ENCODE results near the gene GMNN. TPM values are rescaled to one million over a fixed set of nuclear protein-coding genes. Genes with fewer than 3 reads are reported as not detected.
"Not testable (repeated sequence)": the region's sequence is repeated elsewhere in the genome, so short reads cannot be mapped to it uniquely, and the experiment has no call there.

The GMNN gene
- total RNA-seq, 4 donors from 2014 or later = 5.5 to 20.7 (median 13.9) TPM

DNA sequence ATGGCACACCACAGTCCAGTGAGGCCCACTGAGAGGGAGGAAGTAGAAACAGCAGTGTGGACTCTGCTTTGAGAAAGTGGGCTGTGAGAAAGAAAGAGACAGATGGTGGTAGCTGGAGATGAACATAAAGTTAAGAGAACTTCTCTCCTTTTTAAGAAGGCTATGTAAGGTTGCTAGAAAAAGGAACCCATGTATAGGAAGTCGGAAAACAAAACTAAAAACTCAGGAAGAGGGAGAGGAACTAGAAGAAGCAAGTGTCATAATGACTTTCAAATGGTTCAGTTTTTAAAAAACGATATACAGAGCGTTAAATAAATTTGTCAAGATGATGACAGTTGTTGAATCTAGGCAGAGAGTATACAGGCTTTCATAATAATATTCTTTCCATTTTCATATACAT, 25.4 kb upstream of the GMNN start:
- WGBS, 2 donors = 75 to 80% methylated on average over 3 of the region's 3 CpGs
- H3K4me3 ChIP-seq = no peak overlapping the region
- no peaks in the 10 kb centered on the region for H3K27me3 ChIP-seq
- peak overlapping the region in 1 of 4 donors; percentile 57 for H3K27ac ChIP-seq
- no peaks in the 10 kb centered on the region for H3K4me1 ChIP-seq
- H3K36me3 ChIP-seq = no peaks in the 10 kb centered on the region
- TF ChIP-seq POLR2A (IDR thresholded peaks at IDR 0.05) = no peak
- no peak for TF ChIP-seq EP300 (IDR thresholded peaks at IDR 0.05)
- TF ChIP-seq, protein P1, sequence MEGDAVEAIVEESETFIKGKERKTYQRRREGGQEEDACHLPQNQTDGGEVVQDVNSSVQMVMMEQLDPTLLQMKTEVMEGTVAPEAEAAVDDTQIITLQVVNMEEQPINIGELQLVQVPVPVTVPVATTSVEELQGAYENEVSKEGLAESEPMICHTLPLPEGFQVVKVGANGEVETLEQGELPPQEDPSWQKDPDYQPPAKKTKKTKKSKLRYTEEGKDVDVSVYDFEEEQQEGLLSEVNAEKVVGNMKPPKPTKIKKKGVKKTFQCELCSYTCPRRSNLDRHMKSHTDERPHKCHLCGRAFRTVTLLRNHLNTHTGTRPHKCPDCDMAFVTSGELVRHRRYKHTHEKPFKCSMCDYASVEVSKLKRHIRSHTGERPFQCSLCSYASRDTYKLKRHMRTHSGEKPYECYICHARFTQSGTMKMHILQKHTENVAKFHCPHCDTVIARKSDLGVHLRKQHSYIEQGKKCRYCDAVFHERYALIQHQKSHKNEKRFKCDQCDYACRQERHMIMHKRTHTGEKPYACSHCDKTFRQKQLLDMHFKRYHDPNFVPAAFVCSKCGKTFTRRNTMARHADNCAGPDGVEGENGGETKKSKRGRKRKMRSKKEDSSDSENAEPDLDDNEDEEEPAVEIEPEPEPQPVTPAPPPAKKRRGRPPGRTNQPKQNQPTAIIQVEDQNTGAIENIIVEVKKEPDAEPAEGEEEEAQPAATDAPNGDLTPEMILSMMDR (IDR thresholded peaks at IDR 0.05) = no peak
- H3K9me3 ChIP-seq = no peaks in the 10 kb centered on the region
- DNase-seq (ENCODE audit: low spot score in 2 of 2) = no peak

DNA sequence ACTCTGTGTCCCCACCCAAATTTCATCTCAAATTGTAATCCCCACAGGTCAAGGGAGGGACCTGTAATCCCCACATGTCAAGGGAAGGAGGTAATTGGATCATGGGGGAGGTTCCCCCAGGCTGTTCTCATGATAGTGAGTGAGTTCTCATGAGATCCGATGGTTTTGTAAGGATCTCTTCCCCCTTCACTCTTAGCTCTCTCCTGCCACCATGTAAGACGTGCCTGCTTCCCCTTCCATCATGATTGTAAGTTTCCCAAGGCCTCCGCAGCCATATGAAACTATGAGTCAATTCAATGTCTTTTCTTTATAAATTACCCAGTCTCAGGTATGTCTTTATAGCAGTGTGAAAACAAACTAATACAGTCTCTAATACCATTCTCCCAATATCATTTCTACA, 23.9 kb upstream of the GMNN start:
- 78 to 82% methylated on average over 3 of the region's 3 CpGs for WGBS, 2 donors
- not testable (repeated sequence) for DNase-seq (ENCODE audit: low spot score in 2 of 2); H3K4me1 ChIP-seq; H3K27me3 ChIP-seq; H3K4me3 ChIP-seq; H3K36me3 ChIP-seq; H3K9me3 ChIP-seq; H3K27ac ChIP-seq

- DNase-seq (ENCODE audit: low spot score in 2 of 2) = no peak
- no peak for TF ChIP-seq POLR2A (IDR thresholded peaks at IDR 0.05)
- TF ChIP-seq, protein P1 (IDR thresholded peaks at IDR 0.05) = no peak
- TF ChIP-seq EP300 (IDR thresholded peaks at IDR 0.05) = no peak
- 63 to 64% methylated on average over 2 of the region's 2 CpGs for WGBS, 2 donors
- Histone ChIP-seq H3K4me3 (no peak overlapping the region), H3K4me1 (no peaks in the 10 kb centered on the region), H3K36me3 (no peaks in the 10 kb centered on the region), H3K9me3 (no peaks in the 10 kb centered on the region), H3K27me3 (no peaks in the 10 kb centered on the region), H3K27ac (no peak overlapping the region)
Measured at GRCh38 chr6:24752503-24752902, 22.2 kb upstream of the GMNN start.

- Histone ChIP-seq H3K9me3 (no peaks in the 10 kb centered on the region), H3K27ac (no peak overlapping the region), H3K4me1 (no peaks in the 10 kb centered on the region), H3K4me3 (no peak overlapping the region), H3K27me3 (no peaks in the 10 kb centered on the region), H3K36me3 (no peaks in the 10 kb centered on the region)
- TF ChIP-seq, protein P1 (IDR thresholded peaks at IDR 0.05) = no peak
- no peak for TF ChIP-seq POLR2A (IDR thresholded peaks at IDR 0.05)
- 81 to 92% methylated on average over 1 of the region's 1 CpG for WGBS, 2 donors
- DNase-seq (ENCODE audit: low spot score in 2 of 2) = no peak
Measured at GRCh38 chr6:24752917-24753492, 21.7 kb upstream of the GMNN start.

GRCh38 chr6:24753545-24753944, 21.2 kb upstream of the GMNN start:
- Histone ChIP-seq H3K9me3 (no peaks in the 10 kb centered on the region), H3K36me3 (no peaks in the 10 kb centered on the region), H3K27ac (no peak overlapping the region), H3K4me1 (no peaks in the 10 kb centered on the region), H3K4me3 (no peak overlapping the region), H3K27me3 (no peaks in the 10 kb centered on the region)
- no peak for DNase-seq (ENCODE audit: low spot score in 2 of 2)
- no peak for TF ChIP-seq POLR2A (IDR thresholded peaks at IDR 0.05)
- TF ChIP-seq, protein P1 (IDR thresholded peaks at IDR 0.05) = no peak
- TF ChIP-seq EP300 (IDR thresholded peaks at IDR 0.05) = no peak
- WGBS, 2 donors = 83 to 85% methylated on average over 2 of the region's 2 CpGs

DNA sequence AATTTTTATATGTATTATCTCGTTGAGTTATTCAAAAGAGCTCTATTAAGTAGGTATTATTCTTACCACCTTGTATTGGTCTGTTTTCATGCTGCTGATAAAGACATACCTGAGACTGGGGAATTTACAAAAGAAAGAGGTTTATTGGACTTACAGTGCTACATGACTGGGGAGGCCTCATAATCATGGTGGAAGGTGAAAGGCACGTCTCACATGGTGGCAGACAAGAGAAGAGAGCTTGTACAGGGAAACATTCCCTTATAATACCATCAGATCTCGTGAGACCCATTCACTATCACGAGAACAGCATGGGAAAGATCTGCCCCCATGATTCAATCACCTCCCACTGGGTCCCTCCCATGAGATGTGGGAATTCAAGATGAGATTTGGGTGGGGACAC, 20.4 kb upstream of the GMNN start:
- WGBS, 2 donors = 79 to 82% methylated on average over 4 of the region's 4 CpGs
- H3K4me3 ChIP-seq; H3K27ac ChIP-seq; DNase-seq (ENCODE audit: low spot score in 2 of 2); H3K9me3 ChIP-seq; H3K4me1 ChIP-seq; H3K27me3 ChIP-seq; H3K36me3 ChIP-seq: not testable (repeated sequence)

All from tibial nerve (tissue), 4 donors.